Cortex of kidney (tissue), 1 donor: ENCODE results near the gene ACTN1.

Experiments used
- DNase-seq: peaks from one replicate; lab custom pipeline; 2025; lab: John Stamatoyannopoulos, UW

The ACTN1 gene

GRCh38 chr14:68936476-68936875 lies 42.6 kb downstream of the ACTN1 start:
- no peak for DNase-seq

- DNase-seq = no peak
These were observed 43.3 kb downstream of the ACTN1 start for GRCh38 chr14:68935761-68936214.

DNA sequence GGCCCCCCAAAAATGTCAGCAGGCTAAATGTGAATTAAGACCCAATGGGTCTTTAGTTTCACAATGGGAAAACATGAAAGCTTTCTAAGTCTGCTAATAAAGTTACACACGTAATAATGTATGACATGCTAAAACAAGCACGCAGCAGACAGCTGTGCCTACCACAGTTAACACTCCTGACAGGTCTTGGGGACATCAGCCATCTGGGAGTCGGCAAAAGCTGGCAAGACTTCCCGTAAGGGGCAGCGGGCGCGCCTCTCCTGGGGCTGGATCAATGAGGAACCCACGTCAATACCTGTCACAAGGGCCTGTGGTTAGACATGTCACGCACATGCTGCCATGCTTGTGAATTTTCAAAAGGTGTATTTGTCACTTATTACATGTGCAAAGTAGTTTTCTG lies 45.0 kb downstream of the ACTN1 start:
- no peak for DNase-seq

DNA sequence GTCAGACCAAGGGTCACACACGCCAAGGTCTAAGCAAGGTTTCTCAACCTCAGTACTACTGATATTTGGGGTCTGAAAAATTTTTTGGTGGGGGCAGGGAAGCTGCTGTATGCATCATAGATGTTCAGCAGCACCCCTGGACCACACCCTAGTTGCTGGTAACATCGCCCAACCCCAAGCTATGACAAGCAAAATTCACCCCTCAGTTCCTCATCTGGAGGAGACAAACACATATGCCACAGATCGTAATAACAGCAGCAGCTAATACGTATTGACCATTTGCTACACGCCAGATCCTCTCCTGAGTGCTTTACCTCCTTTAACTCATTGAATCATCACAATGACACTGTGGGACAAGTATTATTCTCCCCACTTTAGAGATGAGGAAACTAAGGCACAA lies 46.4 kb downstream of the ACTN1 start:
- no peak for DNase-seq

DNA sequence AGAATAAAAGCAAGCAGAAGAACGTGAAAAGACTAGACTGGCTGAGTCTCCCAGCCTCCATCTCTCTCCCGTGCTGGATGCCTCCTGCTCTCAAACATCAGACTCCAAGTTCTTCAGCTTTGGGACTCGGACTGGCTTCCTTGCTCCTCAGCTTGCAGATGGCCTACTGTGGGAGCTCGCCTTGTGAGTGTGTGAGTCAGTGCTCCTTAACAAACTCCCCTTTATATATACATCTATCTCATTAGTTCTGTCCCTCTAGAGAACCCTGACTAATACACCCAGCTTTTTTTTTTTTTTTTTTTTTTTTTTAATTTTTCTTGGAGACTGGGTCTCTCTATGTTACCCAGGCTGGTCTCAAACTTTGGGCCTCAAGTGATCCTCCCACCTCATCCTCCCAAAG lies 46.9 kb downstream of the ACTN1 start:
- DNase-seq = no peak

DNA sequence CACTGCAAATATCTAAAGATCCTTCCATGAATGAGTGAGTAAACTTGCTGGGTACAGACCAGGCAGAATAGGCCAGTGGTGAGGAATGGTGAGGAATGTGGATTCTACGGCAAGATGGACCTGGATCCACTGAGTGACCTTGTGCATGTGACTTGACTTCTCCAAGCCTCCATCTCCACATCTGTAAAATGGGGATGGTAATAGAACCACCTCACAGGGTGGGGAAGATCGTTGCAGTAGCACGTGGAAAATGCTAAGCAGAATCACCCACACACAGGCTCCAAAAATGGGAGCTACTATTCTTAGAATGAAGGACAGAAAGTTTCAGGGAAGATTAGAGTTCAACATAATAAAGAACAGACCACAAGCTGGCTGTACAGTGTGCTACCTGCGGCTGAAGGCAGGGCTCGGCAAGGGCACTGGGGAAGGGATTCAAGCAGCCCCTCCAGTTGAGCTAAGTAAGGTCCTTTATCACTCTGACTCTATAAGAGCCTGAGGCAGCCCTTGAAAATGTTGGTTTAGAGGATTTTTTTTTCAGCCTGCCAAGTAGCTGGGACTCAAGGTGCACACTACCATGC lies 47.5 kb downstream of the ACTN1 start:
- DNase-seq = no peak

- no peak for DNase-seq
These were observed 48.0 kb downstream of the ACTN1 start for GRCh38 chr14:68931063-68931462.

- DNase-seq = no peak
These were observed 49.3 kb downstream of the ACTN1 start for GRCh38 chr14:68929623-68930307.

DNA sequence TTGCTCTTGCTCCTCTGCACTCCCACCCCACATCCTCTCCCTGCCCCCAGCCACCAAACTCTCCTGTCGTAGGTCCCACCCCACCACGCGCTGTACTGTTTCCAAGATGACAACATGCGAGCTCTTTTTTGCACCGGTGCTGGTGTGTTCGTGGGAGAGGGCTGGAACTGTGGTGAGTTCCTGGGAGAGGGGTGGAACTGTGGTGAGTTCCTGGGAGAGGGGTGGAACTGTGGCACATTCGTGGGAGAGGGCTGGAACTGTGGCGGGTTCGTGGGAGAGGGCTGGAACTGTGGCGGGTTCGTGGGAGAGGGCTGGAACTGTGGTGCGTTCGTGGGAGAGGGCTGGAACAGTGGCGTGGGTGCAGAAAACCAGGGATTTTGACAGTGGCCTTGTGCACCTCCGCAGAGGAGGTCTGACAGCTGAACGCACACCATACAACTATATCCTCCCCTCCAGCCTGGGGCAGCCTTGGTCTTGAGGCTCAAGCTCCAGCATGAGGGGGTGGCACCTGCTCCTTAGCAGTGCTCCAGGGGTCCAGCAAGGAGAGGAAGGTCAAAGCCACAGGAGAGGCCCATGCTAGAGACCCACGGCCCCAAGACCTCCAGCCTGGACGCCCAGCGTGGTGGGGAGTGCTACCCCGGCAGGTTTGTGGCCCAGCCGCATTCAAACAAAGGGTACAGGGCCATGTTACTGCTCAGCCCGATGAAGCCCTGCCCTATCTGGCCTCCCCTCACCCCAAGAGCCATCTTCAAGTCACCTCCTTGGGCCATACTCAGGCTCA lies 50.1 kb downstream of the ACTN1 start:
- no peak for DNase-seq

DNA sequence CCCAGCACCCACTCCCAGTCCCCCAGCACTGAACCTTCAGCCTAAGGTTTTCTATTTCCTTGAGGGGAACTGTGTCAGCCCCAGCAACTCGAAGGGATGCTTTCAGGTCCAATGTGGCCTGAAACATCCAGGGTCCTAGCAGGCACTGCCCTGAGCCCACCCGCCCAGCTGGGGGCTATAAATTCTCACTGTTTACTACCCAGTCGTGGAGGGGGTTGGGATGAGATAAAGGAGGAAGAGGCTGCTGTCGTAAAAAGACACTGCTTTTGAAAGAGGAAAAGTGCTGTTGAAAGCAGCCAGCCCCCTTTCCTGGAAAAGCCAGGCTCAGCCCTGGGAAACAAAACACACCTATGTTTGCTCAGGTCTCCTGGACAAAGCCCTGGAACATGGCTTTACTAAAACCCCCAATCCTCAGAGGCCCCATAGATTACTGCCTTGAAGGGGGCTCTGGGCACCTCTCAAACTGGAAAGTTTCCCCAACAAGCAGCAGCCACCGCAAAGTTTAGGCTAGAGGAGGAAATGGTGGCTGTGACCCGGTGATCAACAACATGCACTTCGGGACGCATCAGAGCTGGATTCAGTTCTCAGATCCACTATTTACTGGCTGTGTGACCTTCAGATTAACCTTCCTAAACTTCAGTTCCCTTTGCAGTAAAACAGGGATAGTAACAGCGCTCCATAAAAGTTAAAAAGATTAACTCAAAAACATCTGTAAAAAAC lies 51.0 kb downstream of the ACTN1 start:
- no peak for DNase-seq

DNA sequence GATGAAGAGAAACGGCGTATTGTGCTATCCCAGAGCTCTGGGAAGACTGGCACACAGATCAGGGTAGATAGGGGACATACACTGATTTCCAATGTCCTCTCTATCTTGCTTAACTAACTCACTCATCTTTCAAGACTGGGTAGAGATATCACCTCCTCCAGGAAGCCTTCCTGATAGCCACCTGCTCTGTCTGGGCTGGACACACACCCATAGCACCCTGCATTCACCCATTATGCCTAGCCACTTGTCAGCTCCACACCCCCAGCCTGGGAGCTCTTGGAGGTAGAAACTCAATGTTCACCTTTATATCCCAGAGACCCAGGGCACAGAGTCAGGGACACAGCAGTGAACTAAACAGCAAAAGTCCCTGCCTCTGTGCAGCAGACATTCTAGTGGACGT lies 52.0 kb downstream of the ACTN1 start:
- no peak for DNase-seq

DNA sequence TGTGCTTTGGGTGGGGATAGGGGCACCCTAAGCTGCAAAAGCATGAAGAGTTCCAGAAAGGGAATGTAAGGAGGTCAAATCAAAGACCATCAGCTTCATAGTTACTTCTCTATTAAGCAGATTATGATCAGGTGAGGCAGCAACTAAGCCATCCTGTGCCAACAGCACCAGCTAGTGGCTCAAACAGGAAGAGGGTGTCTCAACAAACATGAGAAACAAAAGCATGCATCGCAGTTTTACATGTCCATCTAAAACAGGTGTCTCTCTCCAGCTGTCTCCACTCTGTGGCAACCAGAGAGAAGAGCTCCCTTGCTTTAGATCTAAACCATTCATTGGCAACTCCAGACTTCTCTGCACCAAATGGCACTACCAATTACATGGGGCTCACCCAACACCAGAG lies 52.9 kb downstream of the ACTN1 start:
- no peak for DNase-seq

DNA sequence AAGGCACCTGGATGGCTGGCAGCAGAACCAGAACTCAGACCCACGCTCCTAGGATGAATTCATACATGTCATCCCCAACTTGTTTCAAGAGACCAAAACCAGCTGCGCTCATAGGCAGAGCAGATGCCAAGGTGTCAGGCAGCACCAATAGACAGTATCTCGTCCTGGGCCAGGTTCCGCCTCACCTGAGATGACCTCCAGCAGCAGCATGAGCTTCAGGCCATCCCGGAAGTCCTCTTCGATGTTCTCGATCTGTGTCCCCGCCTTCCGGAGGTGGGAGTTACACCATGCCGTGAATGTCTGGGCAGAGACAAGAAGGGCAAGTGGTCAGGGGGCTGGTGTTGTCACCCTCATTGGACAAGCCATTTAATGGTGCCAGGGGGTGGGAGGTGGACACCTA lies 53.7 kb downstream of the ACTN1 start:
- no peak for DNase-seq

- DNase-seq = no peak
These were observed 54.6 kb downstream of the ACTN1 start for GRCh38 chr14:68924186-68925158.

GRCh38 chr14:68922886-68923285 lies 56.2 kb downstream of the ACTN1 start:
- no peak for DNase-seq

DNA sequence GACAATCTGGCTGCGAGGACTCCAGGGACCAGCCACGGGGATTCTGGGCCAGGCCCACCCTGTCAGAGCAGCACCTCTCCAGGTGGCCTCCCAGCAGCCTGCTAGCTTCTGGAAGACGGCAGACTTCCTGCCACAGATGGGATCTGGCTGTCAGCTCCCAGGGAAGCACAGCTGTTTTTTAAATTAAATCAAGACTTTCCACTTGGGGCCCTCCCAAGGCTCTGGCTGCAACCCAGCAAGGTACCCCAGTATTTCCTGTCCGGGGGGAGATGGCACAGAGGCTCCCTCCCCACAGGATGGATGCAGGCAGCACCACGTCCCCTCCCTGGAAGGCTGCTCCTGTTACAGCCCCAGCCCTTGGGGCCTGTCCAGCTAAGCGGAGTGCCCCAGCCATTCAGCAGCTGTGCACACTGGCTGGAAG lies 56.9 kb downstream of the ACTN1 start:
- DNase-seq = no peak

- DNase-seq = no peak
These were observed 57.4 kb downstream of the ACTN1 start for GRCh38 chr14:68921666-68922065.

DNA sequence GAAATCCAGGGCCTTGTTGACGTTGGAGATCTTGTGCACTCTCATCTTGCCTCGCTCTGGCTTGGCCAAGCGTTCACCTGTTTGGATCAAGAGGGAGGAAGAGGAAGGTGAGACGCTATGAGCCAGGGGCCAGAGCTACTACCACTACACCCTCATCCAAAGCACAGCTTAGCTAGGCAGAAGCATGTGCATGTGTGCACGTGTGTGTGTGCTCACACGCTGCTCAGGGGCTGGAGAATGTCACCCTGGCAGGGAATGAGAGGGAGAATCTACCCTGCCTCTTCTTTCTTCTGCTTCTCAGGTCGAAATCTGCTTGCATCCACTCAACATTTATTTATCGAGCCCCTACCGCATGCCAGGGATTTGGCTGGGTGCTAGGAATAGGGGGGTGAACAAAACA lies 58.1 kb downstream of the ACTN1 start:
- no peak for DNase-seq

GRCh38 chr14:68919129-68919927 lies 59.8 kb downstream of the ACTN1 start:
- no peak for DNase-seq

GRCh38 chr14:68918612-68919011 lies 60.5 kb downstream of the ACTN1 start:
- DNase-seq = no peak
